GM12874 (cell line): ENCODE data around the gene VPS45.

Source experiments
- TF ChIP-seq, protein P1 (sequence below): IDR thresholded peaks from 2 replicates; pipeline ENCODE4 v1.5.1; 2011; ENCODE audit warnings: low read depth, mild to moderate bottlenecking, control low read depth, low read length, moderate library complexity; ENCODE audit not compliant: insufficient read depth

Gene VPS45, protein sequence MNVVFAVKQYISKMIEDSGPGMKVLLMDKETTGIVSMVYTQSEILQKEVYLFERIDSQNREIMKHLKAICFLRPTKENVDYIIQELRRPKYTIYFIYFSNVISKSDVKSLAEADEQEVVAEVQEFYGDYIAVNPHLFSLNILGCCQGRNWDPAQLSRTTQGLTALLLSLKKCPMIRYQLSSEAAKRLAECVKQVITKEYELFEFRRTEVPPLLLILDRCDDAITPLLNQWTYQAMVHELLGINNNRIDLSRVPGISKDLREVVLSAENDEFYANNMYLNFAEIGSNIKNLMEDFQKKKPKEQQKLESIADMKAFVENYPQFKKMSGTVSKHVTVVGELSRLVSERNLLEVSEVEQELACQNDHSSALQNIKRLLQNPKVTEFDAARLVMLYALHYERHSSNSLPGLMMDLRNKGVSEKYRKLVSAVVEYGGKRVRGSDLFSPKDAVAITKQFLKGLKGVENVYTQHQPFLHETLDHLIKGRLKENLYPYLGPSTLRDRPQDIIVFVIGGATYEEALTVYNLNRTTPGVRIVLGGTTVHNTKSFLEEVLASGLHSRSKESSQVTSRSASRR

DNA sequence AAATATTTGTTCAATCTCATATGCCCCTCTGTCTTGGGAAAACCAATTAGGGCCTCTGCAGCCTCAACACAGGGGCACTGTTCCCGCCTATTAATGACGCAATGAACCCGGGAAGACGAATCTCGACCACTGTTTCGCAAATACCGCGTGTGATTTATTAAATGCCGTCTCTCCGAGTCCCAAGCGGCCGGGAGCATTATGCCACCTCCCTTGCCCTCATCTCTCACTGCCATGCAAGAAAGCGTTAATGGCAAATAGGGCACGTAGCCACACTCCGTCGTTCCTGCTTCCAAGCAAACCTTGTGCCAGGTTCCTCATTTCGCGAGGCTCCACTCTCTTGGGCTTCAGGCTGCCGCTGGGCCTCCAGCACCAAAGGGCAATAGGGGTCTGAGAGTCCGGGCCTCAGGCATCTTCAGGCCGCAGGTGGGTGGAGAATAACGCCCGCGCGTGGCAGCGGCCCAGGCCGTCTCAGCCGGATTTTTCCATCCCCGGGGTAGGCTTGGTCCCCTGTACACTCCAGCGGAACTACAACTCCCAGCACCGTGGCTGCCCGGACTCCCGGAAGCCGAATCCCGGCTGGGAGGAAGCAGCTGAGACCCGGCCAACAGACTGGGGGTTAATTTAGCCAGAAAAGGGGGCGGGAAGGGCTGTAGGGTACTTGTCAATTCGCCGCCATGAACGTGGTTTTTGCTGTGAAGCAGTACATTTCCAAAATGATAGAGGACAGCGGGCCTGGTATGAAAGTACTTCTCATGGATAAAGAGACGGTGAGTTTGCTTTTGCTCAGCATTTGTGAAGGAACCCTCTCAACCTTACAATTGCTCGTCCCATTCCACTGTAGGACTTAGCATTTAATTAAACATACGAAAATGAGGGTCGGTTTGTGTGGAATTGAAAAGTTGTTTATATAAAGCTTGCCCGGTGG is at the start of gene VPS45:
VPS45 (plus strand) TSS at position 593 of the 925 bp plus-strand sequence; CDS start at position 675, 82 bp downstream.
- TF ChIP-seq, protein P1, sequence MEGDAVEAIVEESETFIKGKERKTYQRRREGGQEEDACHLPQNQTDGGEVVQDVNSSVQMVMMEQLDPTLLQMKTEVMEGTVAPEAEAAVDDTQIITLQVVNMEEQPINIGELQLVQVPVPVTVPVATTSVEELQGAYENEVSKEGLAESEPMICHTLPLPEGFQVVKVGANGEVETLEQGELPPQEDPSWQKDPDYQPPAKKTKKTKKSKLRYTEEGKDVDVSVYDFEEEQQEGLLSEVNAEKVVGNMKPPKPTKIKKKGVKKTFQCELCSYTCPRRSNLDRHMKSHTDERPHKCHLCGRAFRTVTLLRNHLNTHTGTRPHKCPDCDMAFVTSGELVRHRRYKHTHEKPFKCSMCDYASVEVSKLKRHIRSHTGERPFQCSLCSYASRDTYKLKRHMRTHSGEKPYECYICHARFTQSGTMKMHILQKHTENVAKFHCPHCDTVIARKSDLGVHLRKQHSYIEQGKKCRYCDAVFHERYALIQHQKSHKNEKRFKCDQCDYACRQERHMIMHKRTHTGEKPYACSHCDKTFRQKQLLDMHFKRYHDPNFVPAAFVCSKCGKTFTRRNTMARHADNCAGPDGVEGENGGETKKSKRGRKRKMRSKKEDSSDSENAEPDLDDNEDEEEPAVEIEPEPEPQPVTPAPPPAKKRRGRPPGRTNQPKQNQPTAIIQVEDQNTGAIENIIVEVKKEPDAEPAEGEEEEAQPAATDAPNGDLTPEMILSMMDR, result no peak

DNA sequence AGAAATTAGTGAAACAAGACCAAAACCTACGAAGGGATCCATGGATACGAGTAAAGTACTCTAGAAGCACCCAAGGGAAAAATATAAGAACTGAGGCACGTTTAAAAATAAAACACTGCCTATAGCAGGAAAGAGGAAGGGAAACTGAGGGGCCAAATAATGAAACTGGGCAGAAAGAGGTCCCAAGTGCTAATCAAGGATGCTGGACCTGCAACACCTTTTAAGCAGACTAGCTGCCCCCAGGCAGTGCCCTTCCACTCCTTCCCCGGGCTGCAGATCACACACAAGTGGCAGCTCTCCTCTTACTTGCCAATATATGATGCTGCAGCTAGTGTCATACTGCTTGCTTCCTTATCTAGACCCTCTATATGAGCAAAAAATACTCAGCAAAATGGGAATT is 49.4 kb upstream of the VPS45 start:
- TF ChIP-seq, protein P1, result no peak

DNA sequence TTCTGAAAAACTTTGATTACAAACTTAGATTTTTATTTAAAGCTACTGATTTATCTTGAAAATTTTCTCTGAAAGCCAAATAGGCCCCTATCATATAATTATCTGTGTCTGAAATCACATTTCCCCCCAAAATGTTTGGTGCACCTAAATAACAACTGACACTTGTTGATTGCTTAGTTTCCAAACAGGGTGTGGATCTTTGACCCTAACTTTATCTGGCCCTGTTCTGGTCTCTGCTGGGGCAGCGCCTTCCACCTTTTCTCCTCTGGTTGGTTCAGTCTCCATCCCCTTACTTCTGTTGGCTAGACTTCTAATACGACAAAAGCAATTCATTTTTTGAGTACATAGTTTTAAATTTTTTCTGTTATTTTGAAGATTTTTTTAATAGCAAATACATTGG is 46.9 kb upstream of the VPS45 start:
- TF ChIP-seq, protein P1, result no peak

DNA sequence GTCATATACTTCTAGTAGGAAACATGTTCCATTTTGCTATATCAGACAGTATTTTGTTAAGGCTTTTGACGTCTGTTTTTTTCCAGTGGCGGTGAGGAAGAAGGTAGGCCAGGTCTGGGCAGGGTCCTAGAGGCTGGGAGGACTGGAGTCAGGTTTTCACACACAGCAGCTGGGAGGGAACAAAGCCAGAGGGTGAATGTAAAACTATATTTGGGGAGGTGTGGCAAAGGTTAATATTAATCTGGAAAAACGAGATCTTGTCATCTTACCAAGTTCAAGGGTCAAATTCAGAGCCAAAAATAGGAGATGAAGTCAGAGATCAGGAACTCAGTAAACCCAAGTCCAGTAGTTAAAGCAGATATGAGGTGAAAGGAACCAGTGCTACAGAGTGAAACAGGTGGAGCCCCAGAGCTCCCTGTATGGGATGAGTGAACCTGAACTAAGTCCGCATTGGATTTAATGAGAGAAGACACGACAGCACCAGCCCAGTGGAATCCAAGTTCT is 46.3 kb upstream of the VPS45 start:
- TF ChIP-seq, protein P1, result no peak

DNA sequence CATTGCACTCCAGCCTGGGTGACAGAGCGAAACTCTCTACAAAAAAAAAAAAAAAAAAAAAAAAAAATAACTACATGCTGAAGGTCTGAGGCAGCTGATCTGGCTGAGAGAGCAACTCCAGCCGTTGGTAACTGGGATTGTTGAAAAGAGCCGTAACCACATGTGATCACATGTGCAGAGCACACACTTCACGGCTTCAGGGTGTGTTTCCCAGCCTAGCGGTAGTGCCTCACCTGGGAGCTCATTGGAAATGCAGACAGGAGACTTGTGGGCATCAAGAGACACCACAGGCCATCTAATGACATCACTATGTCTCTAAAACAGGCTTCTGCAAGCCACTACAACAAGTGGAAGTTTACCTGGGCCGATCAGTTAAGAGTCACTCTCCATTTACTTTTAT is 45.2 kb upstream of the VPS45 start:
- TF ChIP-seq, protein P1, result no peak

DNA sequence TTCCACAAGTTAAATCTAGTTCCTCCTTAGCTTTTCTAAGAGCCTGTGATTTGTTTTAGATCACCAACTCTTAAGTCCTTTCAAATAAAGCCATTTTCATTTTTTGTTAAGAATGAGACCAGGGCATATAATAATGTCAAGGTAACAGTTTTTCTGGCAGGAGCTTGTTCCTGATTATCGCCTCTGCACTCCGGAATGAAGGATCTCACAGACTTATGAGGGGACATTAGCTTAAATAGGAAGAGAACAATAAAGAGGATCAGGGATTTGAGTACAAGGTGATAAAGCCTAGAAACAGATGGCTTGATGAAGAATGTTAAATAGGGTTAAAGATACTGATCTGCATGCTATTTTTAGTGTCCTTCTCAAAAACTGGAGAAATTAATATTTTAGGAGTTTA is 43.4 kb upstream of the VPS45 start:
- TF ChIP-seq, protein P1, result no peak

DNA sequence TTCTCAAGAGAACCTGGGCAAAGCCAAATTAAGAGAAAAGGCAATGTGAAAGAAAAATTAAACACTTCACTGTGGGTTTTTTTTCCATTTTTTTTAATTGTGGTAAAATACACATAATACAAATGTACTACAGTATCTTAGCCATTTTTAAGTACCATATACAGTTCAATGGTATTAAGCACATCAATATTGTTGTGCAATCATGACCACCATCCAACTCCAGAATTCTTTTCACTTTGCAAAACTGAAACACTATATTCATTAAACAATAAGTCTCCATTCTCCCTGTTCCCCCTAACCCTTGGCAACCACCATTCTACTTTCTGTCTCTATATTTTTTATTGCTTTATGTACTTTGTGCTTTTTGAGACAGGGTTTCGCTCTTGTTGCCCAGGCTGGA is 39.3 kb upstream of the VPS45 start:
- TF ChIP-seq, protein P1, result no peak
